Measurements from ENCODE around the gene TENM4. TPM values are rescaled to one million over a fixed set of nuclear protein-coding genes. Genes with fewer than 3 reads are reported as not detected.

The TENM4 gene
- total RNA-seq, 2 experiments from 2014 or later = not detected

DNA sequence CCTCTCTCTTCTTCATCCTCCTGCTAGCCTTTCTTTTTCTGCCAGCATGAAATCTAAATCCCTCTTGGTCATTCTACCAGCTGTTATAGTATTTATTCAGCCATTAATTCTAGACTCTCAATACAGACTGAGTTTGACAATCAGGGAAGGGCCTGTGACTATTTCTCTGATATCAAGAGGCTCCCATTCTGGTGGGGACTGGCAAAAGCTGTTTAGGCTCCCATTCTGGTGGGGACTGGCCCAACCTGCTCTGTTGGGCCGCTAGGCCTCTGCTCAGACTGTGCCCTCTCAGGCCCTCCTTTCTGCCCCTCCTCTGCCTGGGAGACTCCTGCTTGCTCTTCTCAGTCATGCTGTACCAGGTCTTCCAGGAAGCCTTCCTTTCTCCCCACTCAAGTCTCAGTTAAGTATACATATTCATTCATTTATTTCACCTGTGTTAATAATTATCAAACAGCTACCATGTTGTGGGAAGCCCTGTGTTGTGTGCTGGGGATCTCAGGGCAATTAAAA, 542.5 kb downstream of the TENM4 start:
- intact Hi-C loops (cut with micrococcal nuclease; ENCODE audit: unreplicated experiment) = no loop called here
- Histone ChIP-seq H2AFZ (ENCODE audit: low read length) (no peak overlapping the region), H4K20me1 (ENCODE audit: insufficient read depth, low read length) (no peaks in the 10 kb centered on the region), H3K27ac (ENCODE audit: low read depth, low read length, poor library complexity, severe bottlenecking) (no peak overlapping the region), H3K4me2 (ENCODE audit: low read length) (no peak overlapping the region), H3K9me2 (ENCODE audit: insufficient read depth, low read length) (no peaks in the 10 kb centered on the region), H3K79me2 (ENCODE audit: insufficient read depth, low read depth, low read length) (no peaks in the 10 kb centered on the region), H3K36me3 (ENCODE audit: insufficient read depth, low read length) (no peaks in the 10 kb centered on the region), H3K9me3 (ENCODE audit: low read length) (no peaks in the 10 kb centered on the region), H3K4me1 (ENCODE audit: insufficient read depth, low read length, poor library complexity, severe bottlenecking) (no peaks in the 10 kb centered on the region), H3K4me3 (ENCODE audit: low read depth, low read length, poor library complexity, severe bottlenecking) (no peak overlapping the region)
- TF ChIP-seq, protein P1, sequence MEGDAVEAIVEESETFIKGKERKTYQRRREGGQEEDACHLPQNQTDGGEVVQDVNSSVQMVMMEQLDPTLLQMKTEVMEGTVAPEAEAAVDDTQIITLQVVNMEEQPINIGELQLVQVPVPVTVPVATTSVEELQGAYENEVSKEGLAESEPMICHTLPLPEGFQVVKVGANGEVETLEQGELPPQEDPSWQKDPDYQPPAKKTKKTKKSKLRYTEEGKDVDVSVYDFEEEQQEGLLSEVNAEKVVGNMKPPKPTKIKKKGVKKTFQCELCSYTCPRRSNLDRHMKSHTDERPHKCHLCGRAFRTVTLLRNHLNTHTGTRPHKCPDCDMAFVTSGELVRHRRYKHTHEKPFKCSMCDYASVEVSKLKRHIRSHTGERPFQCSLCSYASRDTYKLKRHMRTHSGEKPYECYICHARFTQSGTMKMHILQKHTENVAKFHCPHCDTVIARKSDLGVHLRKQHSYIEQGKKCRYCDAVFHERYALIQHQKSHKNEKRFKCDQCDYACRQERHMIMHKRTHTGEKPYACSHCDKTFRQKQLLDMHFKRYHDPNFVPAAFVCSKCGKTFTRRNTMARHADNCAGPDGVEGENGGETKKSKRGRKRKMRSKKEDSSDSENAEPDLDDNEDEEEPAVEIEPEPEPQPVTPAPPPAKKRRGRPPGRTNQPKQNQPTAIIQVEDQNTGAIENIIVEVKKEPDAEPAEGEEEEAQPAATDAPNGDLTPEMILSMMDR (conservative IDR thresholded peaks at IDR 0.05; ENCODE audit: low read length) = no peak
- TF ChIP-seq EZH2phosphoT487 (IDR thresholded peaks at IDR 0.05; ENCODE audit: borderline replicate concordance, low read depth, low read length) = no peak
- no peak for DNase-seq (ENCODE audit: low spot score)
- ChIA-PET POLR2A (interaction anchor here (0.6 kb wide), 1 partner anchor 15 kb away, joined by 3 read pairs; no protein-coding TSS in a partner anchor), CTCF (ENCODE audit: unreplicated experiment) (no interaction called here)
- no TSS peak for BruUV-seq (replicated peaks)

DNA sequence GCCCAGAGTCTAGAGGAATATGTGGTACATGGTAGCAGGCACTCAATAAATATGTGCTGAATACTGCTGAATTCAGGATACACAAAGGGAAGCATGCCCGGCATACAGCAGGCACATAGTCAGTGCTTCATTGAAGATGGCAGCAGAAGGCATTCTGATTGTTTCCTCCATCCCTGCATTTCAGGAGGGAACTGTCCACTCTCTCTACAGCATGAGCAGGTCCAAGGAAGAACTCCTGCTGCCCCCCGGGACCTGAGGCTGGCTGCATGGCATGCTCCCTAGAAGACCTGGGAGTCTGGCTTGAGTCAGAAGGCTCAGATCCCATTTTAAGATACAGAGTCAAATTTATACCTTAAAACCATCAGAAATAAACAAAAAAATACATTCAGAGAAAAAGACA, 546.8 kb downstream of the TENM4 start:
- no peak overlapping the region for H3K4me3 ChIP-seq (ENCODE audit: low read depth, low read length, poor library complexity, severe bottlenecking)
- H3K9me3 ChIP-seq (ENCODE audit: low read length) = no peaks in the 10 kb centered on the region
- no peaks in the 10 kb centered on the region for H3K79me2 ChIP-seq (ENCODE audit: insufficient read depth, low read depth, low read length)
- no peak for DNase-seq (ENCODE audit: low spot score)
- no peaks in the 10 kb centered on the region for H3K36me3 ChIP-seq (ENCODE audit: insufficient read depth, low read length)
- H2AFZ ChIP-seq (ENCODE audit: low read length) = no peak overlapping the region
- POLR2A ChIA-PET = no interaction called here
- no TSS peak for BruUV-seq (replicated peaks)
- no peak for TF ChIP-seq EZH2phosphoT487 (IDR thresholded peaks at IDR 0.05; ENCODE audit: borderline replicate concordance, low read depth, low read length)
- no peaks in the 10 kb centered on the region for H3K9me2 ChIP-seq (ENCODE audit: insufficient read depth, low read length)
- H3K27ac ChIP-seq (ENCODE audit: low read depth, low read length, poor library complexity, severe bottlenecking) = no peak overlapping the region
- intact Hi-C loops (cut with micrococcal nuclease; ENCODE audit: unreplicated experiment) = no loop called here
- no peaks in the 10 kb centered on the region for H4K20me1 ChIP-seq (ENCODE audit: insufficient read depth, low read length)
- CTCF ChIA-PET (ENCODE audit: unreplicated experiment) = no interaction called here
- H3K4me1 ChIP-seq (ENCODE audit: insufficient read depth, low read length, poor library complexity, severe bottlenecking) = no peaks in the 10 kb centered on the region
- no peak overlapping the region for H3K4me2 ChIP-seq (ENCODE audit: low read length)

DNA sequence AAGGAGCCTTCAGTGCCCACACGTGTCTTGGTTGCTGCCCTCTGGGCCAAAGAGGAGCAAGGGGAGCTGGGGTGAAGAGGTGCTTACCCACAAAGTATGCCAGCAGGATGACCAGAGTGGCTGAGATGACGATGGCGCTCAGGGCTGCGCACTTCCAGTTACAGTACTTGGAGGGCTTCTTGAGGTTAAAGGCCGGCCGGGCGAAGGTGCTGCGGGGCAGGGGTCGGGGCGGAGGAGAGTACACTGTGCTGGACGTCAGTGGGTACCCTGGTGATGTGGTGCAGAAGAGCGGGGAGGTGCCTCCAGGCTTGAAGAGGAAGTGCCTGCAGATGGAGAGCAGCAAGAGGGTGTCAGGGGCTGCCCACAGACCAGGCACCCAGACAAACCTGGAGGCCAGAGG, 551.1 kb downstream of the TENM4 start:
- intact Hi-C loops (cut with micrococcal nuclease; ENCODE audit: unreplicated experiment) = no loop called here
- DNase-seq (ENCODE audit: low spot score) = no peak
- CTCF ChIA-PET (ENCODE audit: unreplicated experiment) = no interaction called here
- Histone ChIP-seq H3K9me2 (ENCODE audit: insufficient read depth, low read length) (no peaks in the 10 kb centered on the region), H2AFZ (ENCODE audit: low read length) (no peak overlapping the region), H3K4me3 (ENCODE audit: low read depth, low read length, poor library complexity, severe bottlenecking) (no peak overlapping the region), H3K9me3 (ENCODE audit: low read length) (no peaks in the 10 kb centered on the region), H3K79me2 (ENCODE audit: insufficient read depth, low read depth, low read length) (no peaks in the 10 kb centered on the region), H3K36me3 (ENCODE audit: insufficient read depth, low read length) (no peaks in the 10 kb centered on the region), H3K4me1 (ENCODE audit: insufficient read depth, low read length, poor library complexity, severe bottlenecking) (no peaks in the 10 kb centered on the region), H3K27ac (ENCODE audit: low read depth, low read length, poor library complexity, severe bottlenecking) (no peak overlapping the region), H4K20me1 (ENCODE audit: insufficient read depth, low read length) (no peaks in the 10 kb centered on the region), H3K4me2 (ENCODE audit: low read length) (no peak overlapping the region)
- POLR2A ChIA-PET = no interaction called here
- TF ChIP-seq, protein P1 (conservative IDR thresholded peaks at IDR 0.05; ENCODE audit: low read length) = no peak
- TF ChIP-seq EZH2phosphoT487 (IDR thresholded peaks at IDR 0.05; ENCODE audit: borderline replicate concordance, low read depth, low read length) = no peak
- no TSS peak for BruUV-seq (replicated peaks)
